GM19238 (cell line): ENCODE data around the gene PRSS23.
"Not testable (repeated sequence)": the region's sequence is repeated elsewhere in the genome, so short reads cannot be mapped to it uniquely, and the experiment has no call there.

ENCODE experiments used
- DNase-seq: peaks from one replicate; pipeline ENCODE4 v3.0.0; 2011; ENCODE audit warnings: low spot score; ENCODE audit not compliant: insufficient read length

PRSS23 gene, protein sequence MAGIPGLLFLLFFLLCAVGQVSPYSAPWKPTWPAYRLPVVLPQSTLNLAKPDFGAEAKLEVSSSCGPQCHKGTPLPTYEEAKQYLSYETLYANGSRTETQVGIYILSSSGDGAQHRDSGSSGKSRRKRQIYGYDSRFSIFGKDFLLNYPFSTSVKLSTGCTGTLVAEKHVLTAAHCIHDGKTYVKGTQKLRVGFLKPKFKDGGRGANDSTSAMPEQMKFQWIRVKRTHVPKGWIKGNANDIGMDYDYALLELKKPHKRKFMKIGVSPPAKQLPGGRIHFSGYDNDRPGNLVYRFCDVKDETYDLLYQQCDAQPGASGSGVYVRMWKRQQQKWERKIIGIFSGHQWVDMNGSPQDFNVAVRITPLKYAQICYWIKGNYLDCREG

DNA sequence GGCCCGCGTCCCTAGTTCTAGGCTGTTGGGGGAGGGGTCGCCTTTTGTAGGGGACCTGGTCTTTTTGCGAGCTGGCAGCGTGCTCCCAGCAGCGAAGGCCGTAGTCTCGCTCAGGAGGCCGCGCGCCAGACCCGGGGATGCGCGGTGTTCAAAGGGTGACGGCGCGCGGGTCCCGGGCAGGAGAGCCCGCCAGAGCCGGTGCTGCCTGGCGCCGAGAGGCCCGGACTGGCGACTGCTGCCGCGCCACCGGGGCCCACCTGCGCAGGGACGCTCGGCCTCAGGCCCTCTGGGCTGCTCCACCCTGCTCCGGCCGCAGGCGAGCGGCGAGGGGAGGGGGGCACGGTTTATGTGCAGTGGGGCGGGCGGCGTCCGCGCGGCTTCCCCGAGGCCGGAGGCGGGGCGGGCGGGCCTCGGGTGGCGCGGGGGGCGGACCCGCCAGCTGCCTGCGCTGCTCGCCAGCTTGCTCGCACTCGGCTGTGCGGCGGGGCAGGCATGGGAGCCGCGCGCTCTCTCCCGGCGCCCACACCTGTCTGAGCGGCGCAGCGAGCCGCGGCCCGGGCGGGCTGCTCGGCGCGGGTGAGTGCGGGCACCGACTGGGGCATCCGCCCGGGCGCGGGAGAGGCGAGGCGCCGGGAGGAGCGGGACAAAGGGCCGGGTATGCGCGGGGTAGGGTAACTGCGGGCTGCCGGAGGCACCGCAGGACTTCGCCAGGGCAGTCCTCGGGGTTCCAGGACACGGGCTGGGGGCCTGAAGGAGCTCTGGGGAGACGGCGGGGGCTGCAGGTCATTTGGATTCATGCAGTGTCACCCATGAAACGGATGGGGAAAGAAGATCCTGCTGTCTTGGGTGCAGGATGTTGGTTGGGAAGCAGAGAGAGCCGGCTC lies at the start of gene PRSS23:
PRSS23 (plus strand) TSS at position 467 of the 884 bp plus-strand sequence. CDS start 7,102 bp downstream, outside the sequence.
- peak; percentile 10 for DNase-seq

DNA sequence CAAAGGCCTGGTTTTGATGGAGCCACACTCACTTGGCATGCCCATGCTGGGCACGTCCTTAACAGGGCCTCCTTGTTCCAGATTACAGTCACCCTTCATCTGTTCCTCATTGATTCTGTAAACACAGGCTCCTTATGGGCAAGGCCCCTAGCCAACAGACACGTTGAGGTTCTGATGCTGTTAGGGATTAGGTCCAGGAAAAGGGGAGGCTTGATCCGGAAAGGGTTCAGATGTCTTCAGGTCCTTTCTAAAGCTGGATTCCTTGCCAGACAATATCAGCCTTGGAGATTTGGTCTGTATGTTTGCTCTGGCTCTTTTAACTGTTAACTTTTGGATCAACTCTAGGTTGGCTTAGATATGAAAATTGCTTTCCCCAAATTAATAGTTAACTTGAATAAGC lies 46.9 kb upstream of the PRSS23 start:
- no peak for DNase-seq

DNA sequence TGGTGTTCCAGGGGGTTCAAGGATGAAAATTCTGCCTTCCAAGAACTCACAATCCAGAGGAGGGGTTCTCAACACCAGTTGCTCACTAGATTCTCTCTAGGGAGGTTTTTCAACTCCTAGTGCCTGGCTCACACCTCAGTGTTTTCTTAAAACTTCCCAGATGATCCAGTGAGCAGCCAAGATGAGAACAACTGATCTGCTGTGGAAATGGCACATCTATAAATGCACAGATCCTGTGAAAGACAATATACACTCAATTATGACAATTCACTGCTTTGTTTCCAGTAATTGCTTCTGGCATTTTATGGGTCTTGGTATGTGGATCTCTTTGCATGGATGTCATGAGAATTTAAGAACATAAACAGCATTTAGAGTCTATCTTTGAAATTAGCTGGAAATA lies 45.2 kb upstream of the PRSS23 start:
- no peak for DNase-seq

DNA sequence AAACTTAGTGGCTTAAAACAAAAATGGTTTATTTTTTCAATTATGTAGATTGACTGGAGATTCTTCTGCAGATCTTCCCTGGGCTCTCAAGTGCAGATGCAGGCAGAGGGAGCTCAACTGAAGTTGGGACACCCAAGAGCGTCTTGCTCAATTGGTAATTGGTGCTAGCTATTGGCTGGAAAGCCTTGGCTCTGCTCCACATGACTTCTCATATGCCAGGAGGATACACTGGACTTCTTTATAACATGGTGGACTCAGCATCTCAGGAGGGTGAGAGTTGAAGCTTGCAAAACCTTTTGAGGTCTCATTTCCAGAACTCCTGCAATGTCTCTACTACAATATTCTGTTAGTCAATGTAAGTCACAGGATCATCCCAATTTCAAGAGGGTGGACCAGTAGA lies 42.2 kb upstream of the PRSS23 start:
- DNase-seq, result no peak

DNA sequence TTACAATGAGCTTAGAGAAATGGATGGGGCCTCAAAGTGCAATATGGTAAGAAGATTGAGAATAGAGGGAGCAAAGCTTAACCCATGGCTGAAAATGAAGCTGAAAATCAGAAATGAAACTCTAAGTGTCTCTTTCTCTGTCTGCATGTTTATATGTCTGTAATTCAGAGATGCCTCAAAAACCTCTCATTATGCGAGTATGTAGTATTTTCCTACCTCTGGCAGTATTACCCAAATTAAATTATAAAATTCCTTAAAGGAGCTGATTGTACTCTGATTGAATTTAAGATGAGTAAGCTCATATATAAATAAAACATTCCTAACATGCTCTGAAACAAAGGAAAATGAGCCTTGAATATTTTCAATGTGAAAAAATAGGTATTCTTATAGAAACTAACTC lies 39.8 kb upstream of the PRSS23 start:
- DNase-seq, result no peak

DNA sequence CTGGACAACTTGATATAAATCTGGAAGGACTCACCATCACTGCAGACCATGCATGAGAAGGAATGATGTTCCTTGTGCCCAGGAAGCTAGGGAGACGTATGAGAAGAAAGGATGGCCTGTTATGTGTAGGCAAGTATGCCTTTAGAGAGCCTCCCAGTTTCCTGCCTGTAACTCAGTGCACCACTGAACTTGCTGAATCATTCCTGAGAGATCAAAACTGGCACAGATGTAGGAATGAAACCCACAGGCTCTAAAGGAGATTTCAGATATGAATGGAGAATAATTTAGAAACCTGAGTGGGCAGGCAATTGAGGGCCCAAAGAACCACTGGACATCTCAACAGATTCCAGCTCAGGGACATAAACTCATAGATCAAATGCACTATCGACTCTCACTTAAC lies 38.4 kb upstream of the PRSS23 start:
- DNase-seq, result no peak

DNA sequence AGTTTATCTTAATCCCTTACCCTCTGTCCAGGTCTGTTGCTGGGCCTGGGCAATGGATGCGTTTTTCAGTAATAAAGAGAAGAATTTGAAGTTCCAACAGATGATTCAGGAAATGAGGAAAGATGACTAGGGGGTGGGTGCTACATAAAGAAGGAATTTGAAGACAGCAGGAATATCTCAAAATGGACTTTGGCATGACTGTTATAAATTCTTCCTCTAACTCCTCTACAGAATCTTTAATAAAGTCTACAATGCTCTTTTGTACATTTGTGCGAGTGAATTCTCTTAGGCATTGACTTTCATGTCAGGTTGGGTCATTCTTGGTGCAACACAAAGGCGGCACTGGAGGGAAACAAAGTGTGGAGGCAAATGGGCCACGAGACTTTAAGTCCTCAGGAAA lies 35.1 kb upstream of the PRSS23 start:
- no peak for DNase-seq

DNA sequence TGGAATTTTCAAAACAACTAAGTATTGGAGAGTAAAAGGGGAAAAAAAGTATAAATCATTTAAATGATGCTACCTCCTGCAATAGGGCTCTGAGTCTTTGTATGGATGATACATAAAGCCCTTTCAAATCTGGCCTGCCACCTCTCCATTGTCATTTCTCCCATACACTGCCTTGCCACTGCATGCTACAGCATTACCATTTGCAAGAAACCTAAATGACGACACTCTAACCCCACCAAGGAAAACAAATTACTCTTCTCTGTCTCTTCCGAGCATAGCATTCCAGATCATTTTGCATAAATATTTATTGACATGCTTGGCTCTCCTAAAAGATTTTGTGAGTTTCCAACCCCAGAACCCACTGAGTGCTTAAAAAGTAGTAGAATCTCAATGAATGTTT lies 34.5 kb upstream of the PRSS23 start:
- DNase-seq, result no peak

DNA sequence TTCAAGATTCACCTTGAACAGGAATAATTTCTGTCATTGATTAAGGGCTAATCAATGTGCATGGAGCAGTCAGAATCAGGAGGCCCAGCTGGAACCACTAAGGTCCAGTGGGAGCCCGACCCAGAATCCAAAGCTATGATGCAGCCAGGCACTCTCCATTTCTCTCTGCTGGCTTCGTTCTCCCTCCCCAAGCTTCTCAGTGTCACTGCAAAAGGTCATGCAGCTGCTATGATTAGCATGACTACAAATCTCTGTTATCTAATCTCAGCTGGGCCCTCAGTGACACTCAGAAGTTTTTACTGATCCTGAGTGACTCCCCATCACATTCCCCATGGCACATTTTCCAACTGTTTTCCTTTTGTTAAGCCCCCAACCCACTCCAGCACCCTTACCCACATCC lies 31.1 kb upstream of the PRSS23 start:
- no peak for DNase-seq

DNA sequence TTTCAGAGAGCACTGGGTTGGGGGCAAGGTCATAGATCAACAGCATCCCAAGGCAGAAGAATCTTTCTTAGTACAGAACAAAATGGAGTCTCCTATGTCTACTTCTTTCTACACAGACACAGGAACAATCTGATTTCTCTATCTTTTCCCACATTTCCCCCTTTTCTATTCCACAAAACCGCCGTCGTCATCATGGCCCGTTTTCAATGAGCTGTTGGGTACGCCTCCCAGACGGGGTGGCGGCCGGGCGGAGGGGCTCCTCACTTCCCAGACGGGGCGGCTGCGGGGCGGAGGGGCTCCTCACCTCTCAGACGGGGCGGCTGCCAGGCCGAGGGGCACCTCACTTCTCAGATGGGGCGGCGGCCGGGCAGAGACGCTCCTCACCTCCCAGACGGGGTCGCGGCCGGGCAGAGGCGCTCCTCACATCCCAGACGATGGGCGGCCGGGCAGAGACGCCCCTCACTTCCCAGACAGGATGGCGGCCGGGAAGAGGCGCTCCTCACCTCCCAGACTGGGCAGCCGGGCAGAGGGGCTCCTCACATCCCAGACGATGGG lies 29.8 kb upstream of the PRSS23 start:
- DNase-seq, result not testable (repeated sequence)

DNA sequence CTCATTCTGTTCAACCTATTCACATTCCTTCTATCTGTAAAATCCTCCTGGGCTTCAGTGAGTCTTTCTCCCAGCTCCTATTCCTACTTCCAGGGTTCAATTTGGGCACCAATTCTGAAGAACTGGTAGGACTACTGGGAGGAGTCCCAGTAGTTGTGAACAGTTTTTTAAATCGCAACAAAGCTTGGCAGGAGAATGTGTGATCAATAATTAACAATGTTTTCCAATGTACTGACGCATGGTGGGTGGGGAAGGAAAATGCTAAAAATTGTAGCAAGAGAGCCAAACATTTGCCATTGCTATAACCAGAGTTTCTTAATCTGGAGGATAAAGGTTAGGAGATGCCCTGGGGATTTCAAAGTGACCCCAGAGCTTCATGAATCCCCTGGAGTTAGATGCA lies 27.3 kb upstream of the PRSS23 start:
- no peak for DNase-seq

DNA sequence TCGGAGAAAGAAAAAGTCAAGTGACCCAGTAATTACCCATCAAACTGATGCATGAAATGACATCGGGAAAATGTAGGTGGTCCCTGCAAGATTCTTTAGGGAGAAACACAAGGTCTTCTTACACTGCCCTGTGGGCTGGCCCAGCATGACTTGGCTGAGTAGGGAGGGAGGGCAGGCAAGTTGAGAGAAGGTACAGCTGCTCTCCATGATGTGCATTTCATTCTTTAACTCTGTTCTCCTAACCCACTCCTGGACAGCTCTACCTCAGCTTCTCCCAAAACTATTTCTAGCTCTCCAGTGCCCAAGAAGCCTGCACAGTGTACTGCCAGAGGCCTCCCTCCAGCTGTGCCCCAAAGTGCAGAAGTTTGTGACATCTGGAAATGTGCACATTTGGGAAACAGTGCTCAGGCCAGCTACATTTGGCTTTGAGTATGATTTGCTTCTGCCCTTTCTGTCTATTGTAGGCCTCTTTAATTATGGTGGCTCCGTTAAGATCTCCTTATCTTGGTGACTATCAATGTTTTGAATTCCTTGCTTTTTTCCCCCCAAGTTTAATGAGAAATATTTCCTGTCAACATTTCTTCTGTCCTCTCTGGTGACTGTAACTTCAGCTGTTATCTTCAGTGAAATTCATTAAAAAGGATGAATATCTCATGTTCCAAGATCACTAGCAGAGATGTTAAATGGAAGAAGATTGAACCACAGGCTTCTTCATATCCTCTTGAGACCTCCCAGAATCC lies 26.7 kb upstream of the PRSS23 start:
- no peak for DNase-seq

DNA sequence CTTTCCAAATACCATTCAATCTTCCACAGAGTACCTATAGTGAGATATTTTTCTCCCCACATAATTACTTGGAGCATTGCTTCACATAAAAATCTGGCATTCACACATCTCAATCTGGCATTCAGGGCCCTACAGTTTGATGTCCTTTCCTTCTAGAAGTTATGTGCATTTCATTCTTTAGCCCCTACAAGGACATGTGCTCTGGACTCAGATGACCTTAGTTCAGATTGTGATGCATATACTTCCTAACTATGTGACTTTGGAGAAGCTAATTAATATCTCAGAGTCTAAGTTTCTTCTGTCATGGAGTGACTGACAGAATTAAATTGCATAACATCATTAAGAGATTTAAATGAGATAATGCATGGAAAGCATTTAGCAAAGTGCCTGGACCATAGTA lies 25.9 kb upstream of the PRSS23 start:
- no peak for DNase-seq

DNA sequence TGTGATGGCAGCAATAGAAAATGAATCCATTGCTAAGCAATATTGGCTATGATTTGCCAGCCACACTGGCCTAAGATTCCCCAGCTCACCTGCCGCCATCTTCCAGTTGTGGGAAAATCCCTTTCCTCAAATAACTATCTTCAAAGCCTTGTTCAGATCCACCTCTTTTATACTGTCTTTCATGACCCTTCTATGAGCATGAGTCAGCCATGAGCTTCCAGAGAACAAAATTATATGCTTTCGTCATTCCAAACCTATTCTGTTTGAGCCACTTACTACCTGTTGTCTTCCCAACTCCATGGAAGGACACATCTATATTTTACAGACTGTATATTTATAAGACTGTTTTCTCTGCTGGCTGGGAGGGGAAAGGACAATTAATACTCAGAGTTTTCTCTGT lies 25.0 kb upstream of the PRSS23 start:
- DNase-seq, result no peak

DNA sequence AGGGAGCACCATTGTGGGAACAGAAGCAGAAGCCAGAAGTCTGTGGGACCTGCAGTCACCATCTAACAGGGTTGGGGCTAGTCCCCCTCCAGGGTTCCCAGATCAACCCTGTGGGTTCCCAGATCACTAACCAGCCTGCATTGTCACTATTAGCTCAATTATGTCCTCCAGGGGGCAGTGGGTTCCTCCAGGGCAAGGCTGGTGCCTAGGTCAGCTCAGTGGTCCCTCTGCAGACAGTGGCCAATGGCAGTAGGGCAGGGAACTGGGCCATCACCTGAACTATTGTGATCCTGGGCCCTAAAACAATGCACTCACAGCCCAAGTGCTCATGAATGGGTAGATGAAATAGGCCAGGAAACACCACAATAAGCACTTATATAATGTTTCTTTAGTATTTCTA lies 18.8 kb upstream of the PRSS23 start:
- no peak for DNase-seq

DNA sequence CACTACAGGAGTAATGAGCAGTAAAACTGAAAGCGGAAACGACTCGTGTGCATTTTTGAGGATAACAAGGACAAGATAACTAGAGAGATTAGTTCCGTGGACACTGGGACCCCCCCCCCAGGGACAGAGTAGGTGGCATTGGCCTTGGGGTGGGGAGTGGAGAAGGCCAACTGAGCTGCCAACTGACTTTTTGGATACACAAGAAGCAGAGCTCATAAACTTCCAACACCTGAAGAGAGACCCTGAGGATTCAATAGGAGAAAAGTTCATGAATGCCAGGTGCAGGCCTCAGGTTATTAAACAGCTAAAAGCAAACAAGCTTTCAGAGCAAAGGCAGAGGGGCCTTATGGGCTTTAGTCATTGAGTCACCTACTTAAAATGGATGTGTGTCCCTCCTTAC lies 17.6 kb upstream of the PRSS23 start:
- DNase-seq, result no peak

DNA sequence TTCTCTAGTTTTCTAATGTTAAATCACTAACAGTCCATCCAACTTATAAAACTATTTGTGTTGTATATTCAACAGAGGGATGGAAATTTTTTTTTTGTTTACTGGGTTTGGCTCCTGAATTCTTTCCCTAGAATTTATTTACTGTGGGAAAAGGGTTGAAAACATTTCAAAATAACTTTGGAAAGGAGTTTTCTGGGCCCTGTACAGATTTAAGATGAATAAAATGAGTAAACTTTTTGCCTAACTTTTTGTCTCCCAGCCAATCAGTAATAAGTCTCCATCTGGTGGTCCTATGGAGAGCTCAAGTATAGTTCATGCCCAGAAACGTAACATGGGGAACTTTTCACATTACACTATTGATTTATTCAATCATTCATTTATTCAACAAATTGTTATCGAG lies 16.7 kb upstream of the PRSS23 start:
- no peak for DNase-seq

DNA sequence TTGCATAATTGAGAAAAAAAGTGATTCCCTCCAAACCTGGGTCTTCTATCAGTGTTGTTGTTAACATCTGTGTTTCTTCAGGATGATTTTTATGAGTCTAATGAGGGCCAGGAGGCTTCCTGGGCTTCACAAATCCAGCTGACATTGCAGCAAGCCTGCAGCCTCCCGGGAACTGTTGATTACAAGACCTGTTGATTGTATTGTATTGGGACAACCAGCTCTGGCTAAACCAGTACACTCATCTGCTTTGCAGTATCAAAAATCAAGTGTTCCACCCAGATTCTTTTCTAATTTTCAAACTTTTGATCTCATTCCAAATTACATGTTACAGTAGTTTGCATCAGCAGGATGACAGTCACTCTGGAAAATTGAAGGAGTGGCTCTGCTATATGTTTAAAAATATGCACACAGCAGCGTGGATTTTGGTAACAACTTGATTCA lies 16.1 kb upstream of the PRSS23 start:
- no peak for DNase-seq

DNA sequence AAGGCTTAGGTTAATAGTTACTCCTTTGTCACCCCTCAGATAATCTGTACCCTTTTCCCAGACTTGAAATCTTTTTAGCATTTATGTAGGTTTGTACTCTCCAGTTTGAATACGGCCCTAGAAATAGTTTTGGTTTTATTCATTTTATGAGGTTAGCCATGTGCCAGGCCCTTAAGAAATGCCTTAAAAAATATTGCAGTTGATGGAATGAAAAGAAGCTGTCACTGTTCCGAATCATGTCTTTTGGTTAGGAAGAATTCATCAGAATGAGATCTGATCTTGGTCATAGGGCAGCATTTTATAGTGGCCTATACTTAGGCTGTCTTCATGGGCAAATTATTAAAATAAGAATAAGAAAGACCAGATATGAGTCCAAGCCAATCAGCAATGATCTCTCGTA lies 14.8 kb upstream of the PRSS23 start:
- no peak for DNase-seq

DNA sequence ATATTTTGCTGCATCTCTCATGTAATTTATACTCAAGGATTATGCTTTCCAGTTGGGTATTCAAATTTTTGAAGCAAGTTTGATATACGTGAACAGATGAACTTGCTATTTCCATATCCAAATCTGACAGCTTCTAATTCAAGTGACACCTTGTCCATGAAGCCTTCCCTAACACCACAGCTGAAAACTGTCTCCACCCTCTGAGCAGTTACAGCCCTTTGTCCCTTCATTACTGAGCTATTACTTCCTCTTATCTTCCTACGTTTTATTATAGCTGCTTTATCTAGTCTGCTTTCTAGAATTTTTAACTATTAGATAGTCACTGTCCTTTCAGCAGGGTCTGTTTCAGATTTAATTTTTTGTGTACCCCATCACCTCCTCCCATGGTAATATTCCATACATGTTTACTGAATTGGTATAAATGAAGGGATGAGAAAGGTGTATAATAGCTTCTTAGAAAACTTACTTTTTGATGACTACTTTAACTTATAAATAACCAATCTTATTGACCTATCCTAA lies 13.3 kb upstream of the PRSS23 start:
- no peak for DNase-seq

DNA sequence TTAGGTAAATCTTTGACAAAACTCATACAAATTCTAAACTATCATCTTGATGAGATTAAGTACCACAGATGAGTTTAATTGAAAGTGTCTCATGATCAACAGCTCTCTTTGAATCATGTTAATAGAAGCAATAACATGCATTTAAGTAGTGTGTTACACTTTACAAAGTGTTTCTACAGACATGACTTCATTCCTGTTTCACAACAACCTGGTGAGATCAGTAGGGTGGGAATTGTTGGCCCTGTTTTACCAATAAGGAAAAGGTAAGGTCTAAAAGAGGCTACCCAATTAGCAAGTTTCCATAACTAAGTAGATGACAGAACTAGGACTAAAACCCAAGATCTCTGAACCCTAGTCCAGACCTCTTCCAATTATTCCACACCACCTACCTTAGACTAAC lies 12.7 kb upstream of the PRSS23 start:
- DNase-seq, result no peak
